Stimulated activated naive B cell treated with anti-CD40 and anti-IgM and Interleukin-4, amounts not matched to agents 10 μg/mL and 1 μg/mL and 100 μg/mL, for 72 hours (primary cell): ENCODE results near the gene DLL4.

Experiments used
- ATAC-seq, 2 donors: fragments of 150-1000 bp; cut with Tn5 transposase; replicated peaks; 2 replicates each; pipeline ENCODE4 v1.10.0; 2021; ENCODE audit warnings: moderate library complexity in 1 of 2
- DNase-seq: peaks from one replicate; pipeline ENCODE4 v3.0.0; 2021
- H3K27ac Mint-ChIP-seq: one replicate; pipeline ENCODE4 v1.8.0; 2022; ENCODE audit warnings: mild to moderate bottlenecking, mixed read lengths
- H3K27me3 Mint-ChIP-seq, 2 donors: one replicate each; pipeline ENCODE4 v1.8.0; 2022; ENCODE audit warnings: mixed read lengths in 2 of 2
- H3K36me3 Mint-ChIP-seq, 2 donors: one replicate each; pipeline ENCODE4 v1.8.0; 2022; ENCODE audit warnings: mixed read lengths in 2 of 2, mild to moderate bottlenecking in 1 of 2
- H3K4me1 Mint-ChIP-seq, 2 donors: one replicate each; pipeline ENCODE4 v1.8.0; 2022; ENCODE audit warnings: mixed read lengths in 2 of 2, mild to moderate bottlenecking in 1 of 2
- H3K4me3 Mint-ChIP-seq, 2 donors: one replicate each; pipeline ENCODE4 v1.8.0; 2022; ENCODE audit warnings: mild to moderate bottlenecking in 2 of 2, mixed read lengths in 2 of 2, moderate library complexity in 1 of 2
- H3K9me3 Mint-ChIP-seq, 2 donors: one replicate each; pipeline ENCODE4 v1.8.0; 2022; ENCODE audit warnings: mixed read lengths in 2 of 2, mild to moderate bottlenecking in 1 of 2

DLL4 gene

DNA sequence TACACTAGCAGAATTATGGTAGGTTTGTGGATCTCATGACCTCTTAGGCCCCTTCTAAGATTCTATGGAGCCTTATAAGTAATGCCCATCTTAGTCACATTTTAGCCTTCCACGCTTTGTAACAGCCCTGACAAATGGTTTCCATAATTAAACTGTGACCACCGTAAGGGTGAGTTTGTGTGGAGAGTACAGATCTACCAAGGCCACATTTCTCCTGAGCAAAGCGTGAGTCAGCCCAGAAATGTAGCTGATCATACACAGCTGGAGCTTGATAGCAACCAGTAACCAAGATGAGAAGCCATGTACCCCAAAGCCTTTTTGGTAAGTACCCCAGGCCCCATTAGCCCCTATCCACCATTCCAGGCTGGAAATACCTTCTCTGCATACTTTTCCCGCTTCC, 55.8 kb downstream of the DLL4 start:
- Mint-ChIP-seq H3K9me3 (no peaks in the 10 kb centered on the region), H3K4me3 (no peak overlapping the region), H3K4me1 (no peaks in the 10 kb centered on the region), H3K36me3 (peaks cover 41 to 46% of the 10 kb centered on the region in 2 donors), H3K27me3 (no peaks in the 10 kb centered on the region), H3K27ac (no peak overlapping the region)
- no peak for DNase-seq
- ATAC-seq, result no peak

DNA sequence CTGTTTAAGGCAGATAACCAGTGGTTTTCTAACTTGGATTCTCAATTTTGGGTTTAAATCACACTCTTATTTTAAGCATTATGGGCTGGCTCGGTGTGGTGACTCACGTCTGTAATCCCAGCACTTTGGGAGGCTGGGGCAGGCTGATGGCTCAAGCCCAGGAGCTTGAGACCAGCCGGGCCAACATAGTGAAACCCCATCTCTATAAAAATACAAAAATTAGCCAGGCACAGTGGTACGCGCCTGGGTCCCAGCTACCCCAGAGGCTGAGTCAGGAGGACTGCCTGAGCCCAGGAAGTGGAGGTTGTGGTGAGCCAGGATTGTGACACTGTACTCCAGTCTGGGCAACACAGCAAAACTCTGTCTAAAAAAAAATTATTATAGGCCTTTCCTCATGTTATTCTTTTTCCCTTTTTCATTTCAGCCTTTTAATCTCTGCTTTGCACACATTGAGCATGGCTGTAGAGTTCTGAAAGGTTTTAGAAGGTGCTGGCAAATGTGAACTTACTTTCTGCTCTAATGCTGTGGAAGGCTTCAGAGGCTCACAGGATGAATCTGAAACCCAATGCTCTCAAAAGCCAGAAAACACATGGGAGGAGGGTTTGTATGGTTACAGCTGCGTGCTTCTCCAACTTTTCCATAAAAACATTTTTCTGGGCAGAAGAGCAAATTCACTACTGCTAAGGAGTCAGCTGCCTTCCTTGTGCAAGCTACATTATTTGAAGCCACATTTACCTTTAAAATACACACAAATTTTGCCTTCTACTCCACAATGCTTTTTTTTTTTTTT, 56.6 kb downstream of the DLL4 start:
- H3K27me3 Mint-ChIP-seq, result no peaks in the 10 kb centered on the region
- peaks cover 39 to 49% of the 10 kb centered on the region in 2 donors for H3K36me3 Mint-ChIP-seq
- H3K4me1 Mint-ChIP-seq, result peaks cover 0 to under 1% of the 10 kb centered on the region in 2 donors
- no peaks in the 10 kb centered on the region for H3K9me3 Mint-ChIP-seq
- ATAC-seq, result no peak
- no peak overlapping the region for H3K27ac Mint-ChIP-seq
- H3K4me3 Mint-ChIP-seq, result no peak overlapping the region
- no peak for DNase-seq

DNA sequence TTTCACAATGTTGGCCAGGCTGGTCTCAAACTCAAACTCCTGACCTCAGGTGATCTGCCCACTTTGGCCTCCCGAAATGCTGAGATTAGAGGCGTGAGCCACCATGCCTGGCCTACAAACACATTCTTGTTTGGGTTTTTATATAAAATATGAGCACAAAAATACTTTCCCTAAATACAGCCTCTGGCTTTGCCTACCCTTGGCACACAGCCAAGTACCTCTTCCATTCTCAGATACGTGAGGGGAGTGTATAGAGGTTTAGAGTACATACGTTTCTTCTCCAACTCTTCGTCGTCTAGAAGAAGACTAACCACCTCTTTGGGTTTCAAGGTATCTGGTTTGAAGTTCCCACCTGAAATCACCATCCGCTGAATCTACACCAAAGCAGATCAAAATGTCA, 57.7 kb downstream of the DLL4 start:
- H3K4me1 Mint-ChIP-seq, result peaks cover 4 to 10% of the 10 kb centered on the region in 2 donors
- H3K36me3 Mint-ChIP-seq, result peaks cover 40 to 50% of the 10 kb centered on the region in 2 donors
- H3K9me3 Mint-ChIP-seq, result no peaks in the 10 kb centered on the region
- H3K27me3 Mint-ChIP-seq, result no peaks in the 10 kb centered on the region
- H3K4me3 Mint-ChIP-seq, result no peak overlapping the region
- no peak overlapping the region for H3K27ac Mint-ChIP-seq
- ATAC-seq (no peak), DNase-seq (no peak)

DNA sequence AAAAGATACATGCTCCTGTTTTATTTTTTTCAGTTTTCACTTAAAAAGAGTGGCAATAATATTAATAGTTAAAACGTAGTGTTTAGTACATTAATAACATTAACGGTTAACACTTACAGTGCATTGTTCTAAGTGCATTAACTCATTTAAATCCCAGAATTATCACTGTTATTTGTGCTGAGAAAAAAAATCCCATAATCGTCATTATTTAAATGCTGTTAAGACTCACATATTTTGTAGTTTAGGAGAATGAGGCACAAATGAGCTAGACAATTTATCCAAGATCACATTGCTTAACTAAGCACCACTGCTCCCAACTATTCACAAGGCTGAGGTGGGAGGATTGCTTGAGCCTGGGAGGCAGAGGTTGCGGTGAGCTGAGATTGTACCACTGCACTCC, 59.0 kb downstream of the DLL4 start:
- no peaks in the 10 kb centered on the region for H3K27me3 Mint-ChIP-seq
- no peak overlapping the region for H3K4me3 Mint-ChIP-seq
- H3K36me3 Mint-ChIP-seq, result peaks cover 31 to 47% of the 10 kb centered on the region in 2 donors
- DNase-seq (no peak), ATAC-seq (no peak)
- H3K9me3 Mint-ChIP-seq, result no peaks in the 10 kb centered on the region
- H3K27ac Mint-ChIP-seq, result no peak overlapping the region
- H3K4me1 Mint-ChIP-seq, result peaks cover 4 to 10% of the 10 kb centered on the region in 2 donors
